GM23338 (cell line): ENCODE measurements around the gene RASA3. TPM values are rescaled to one million over a fixed set of nuclear protein-coding genes. Genes with fewer than 3 reads are reported as not detected.

Experiments used
- CREB1 ChIP-seq: fragments of 250-450 bp; sonication (Bioruptor Pico); IDR thresholded peaks from 2 replicates; pipeline ENCODE4 v1.5.0; 2020; ENCODE audit warnings: low read depth, mild to moderate bottlenecking, moderate library complexity
- EZH2 ChIP-seq: fragments of 200-600 bp; sonication (generic); IDR thresholded peaks from one replicate; pipeline ENCODE4 v1.8.0; 2017; ENCODE audit warnings: antibody characterized with exemption, mild to moderate bottlenecking, low read depth; ENCODE audit not compliant: unreplicated experiment
- JUNB ChIP-seq: IDR thresholded peaks from one replicate; pipeline ENCODE4 v1.6.1; 2016; ENCODE audit warnings: antibody characterized with exemption; ENCODE audit not compliant: unreplicated experiment
- NANOG ChIP-seq: IDR thresholded peaks from 2 replicates; pipeline ENCODE4 v1.6.1; 2016; ENCODE audit warnings: antibody characterized with exemption, borderline replicate concordance
- STAT1 ChIP-seq: IDR thresholded peaks from one replicate; pipeline ENCODE4 v1.6.1; 2016; ENCODE audit warnings: antibody characterized with exemption; ENCODE audit not compliant: unreplicated experiment
- ZNF331 ChIP-seq: fragments of 250-450 bp; sonication (Bioruptor Pico); IDR thresholded peaks from 2 replicates; pipeline ENCODE4 v1.5.0; 2020; ENCODE audit warnings: low read depth, mild to moderate bottlenecking, moderate library complexity
- polyA plus RNA-seq: library from polyadenylated mRNA; unstranded; fragments of >200 nt; fragmentation: Nextera tagmentation; extraction: Ambion mirVana; gene quantifications from 2 replicates; pipeline ENCODE4 v1.2.1, GENCODE V29; 2016
- total RNA-seq: library from RNA; depleted of rRNA; stranded (reverse); fragments of >200 nt; shearing (Covaris generic); gene quantifications from 2 replicates; pipeline ENCODE4 v1.2.3, GENCODE V29; 2014
- TF ChIP-seq, protein P1 (sequence below): fragments of 250-450 bp; sonication (Bioruptor Pico); IDR thresholded peaks from 2 replicates; pipeline ENCODE4 v1.5.0; 2020; ENCODE audit warnings: mild to moderate bottlenecking, moderate library complexity
- TF ChIP-seq, protein P2 (sequence below): IDR thresholded peaks from one replicate; pipeline ENCODE4 v1.6.1; 2018; ENCODE audit warnings: antibody characterized with exemption; ENCODE audit not compliant: unreplicated experiment
- TF ChIP-seq, protein P3 (sequence below): IDR thresholded peaks from 2 replicates; pipeline ENCODE4 v1.6.1; 2016; ENCODE audit warnings: antibody characterized with exemption

Gene RASA3
- total and polyA plus RNA-seq, 2 experiments from 2014 or later: 11.2 to 20.7 TPM

DNA sequence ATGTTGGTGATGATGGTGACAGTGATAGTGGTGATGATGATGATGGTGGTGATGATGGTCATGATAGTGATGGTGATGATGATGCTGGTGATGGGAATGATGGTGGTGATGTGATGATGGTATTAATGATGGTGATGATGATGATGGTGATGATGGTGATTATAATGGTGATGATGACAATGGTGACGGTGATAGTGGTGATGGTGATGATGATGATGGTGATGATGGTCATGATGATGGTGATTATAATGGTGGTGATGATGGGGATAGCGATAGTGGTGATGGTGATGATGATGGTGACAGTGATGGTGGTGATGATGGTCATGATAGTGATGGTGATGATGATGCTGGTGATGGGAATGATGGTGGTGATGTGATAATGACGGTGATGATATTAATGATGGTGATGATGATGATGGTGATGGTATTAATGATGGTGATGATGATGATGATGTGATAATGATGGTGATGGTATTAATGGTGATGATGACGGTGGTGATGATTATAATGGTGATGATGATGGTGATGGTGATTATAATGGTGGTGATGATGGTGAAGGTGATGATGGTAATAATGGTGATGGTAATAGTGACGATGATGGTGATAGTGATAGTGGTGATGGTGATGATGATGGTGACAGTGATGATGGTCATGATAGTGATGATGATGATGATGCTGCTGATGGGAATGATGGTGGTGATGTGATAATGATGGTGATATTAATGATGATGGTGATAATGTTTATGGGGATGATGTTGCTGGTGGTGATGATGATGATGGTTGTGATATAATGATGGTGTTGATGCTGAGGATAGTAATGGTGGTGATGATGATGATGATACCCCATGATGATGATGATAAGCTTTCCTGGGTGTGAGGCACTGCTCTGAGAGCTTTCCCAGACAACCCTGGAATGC is 166.2 kb downstream of the RASA3 start (continued):
- TF ChIP-seq, protein P1, sequence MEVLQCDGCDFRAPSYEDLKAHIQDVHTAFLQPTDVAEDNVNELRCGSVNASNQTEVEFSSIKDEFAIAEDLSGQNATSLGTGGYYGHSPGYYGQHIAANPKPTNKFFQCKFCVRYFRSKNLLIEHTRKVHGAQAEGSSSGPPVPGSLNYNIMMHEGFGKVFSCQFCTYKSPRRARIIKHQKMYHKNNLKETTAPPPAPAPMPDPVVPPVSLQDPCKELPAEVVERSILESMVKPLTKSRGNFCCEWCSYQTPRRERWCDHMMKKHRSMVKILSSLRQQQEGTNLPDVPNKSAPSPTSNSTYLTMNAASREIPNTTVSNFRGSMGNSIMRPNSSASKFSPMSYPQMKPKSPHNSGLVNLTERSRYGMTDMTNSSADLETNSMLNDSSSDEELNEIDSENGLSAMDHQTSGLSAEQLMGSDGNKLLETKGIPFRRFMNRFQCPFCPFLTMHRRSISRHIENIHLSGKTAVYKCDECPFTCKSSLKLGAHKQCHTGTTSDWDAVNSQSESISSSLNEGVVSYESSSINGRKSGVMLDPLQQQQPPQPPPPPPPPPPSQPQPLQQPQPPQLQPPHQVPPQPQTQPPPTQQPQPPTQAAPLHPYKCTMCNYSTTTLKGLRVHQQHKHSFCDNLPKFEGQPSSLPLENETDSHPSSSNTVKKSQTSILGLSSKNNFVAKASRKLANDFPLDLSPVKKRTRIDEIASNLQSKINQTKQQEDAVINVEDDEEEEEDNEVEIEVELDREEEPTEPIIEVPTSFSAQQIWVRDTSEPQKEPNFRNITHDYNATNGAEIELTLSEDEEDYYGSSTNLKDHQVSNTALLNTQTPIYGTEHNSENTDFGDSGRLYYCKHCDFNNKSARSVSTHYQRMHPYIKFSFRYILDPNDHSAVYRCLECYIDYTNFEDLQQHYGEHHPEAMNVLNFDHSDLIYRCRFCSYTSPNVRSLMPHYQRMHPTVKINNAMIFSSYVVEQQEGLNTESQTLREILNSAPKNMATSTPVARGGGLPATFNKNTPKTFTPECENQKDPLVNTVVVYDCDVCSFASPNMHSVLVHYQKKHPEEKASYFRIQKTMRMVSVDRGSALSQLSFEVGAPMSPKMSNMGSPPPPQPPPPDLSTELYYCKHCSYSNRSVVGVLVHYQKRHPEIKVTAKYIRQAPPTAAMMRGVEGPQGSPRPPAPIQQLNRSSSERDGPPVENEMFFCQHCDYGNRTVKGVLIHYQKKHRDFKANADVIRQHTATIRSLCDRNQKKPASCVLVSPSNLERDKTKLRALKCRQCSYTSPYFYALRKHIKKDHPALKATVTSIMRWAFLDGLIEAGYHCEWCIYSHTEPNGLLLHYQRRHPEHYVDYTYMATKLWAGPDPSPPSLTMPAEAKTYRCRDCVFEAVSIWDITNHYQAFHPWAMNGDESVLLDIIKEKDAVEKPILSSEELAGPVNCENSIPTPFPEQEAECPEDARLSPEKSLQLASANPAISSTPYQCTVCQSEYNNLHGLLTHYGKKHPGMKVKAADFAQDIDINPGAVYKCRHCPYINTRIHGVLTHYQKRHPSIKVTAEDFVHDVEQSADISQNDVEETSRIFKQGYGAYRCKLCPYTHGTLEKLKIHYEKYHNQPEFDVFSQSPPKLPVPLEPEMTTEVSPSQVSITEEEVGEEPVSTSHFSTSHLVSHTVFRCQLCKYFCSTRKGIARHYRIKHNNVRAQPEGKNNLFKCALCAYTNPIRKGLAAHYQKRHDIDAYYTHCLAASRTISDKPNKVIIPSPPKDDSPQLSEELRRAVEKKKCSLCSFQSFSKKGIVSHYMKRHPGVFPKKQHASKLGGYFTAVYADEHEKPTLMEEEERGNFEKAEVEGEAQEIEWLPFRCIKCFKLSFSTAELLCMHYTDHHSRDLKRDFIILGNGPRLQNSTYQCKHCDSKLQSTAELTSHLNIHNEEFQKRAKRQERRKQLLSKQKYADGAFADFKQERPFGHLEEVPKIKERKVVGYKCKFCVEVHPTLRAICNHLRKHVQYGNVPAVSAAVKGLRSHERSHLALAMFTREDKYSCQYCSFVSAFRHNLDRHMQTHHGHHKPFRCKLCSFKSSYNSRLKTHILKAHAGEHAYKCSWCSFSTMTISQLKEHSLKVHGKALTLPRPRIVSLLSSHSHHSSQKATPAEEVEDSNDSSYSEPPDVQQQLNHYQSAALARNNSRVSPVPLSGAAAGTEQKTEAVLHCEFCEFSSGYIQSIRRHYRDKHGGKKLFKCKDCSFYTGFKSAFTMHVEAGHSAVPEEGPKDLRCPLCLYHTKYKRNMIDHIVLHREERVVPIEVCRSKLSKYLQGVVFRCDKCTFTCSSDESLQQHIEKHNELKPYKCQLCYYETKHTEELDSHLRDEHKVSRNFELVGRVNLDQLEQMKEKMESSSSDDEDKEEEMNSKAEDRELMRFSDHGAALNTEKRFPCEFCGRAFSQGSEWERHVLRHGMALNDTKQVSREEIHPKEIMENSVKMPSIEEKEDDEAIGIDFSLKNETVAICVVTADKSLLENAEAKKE (CRISPR knock-in tag): no peak
- TF ChIP-seq CREB1 (CRISPR knock-in tag) (no peak), EZH2 (no peak), NANOG (no peak), JUNB (no peak), STAT1 (no peak), ZNF331 (CRISPR knock-in tag) (no peak)
- TF ChIP-seq, protein P2, sequence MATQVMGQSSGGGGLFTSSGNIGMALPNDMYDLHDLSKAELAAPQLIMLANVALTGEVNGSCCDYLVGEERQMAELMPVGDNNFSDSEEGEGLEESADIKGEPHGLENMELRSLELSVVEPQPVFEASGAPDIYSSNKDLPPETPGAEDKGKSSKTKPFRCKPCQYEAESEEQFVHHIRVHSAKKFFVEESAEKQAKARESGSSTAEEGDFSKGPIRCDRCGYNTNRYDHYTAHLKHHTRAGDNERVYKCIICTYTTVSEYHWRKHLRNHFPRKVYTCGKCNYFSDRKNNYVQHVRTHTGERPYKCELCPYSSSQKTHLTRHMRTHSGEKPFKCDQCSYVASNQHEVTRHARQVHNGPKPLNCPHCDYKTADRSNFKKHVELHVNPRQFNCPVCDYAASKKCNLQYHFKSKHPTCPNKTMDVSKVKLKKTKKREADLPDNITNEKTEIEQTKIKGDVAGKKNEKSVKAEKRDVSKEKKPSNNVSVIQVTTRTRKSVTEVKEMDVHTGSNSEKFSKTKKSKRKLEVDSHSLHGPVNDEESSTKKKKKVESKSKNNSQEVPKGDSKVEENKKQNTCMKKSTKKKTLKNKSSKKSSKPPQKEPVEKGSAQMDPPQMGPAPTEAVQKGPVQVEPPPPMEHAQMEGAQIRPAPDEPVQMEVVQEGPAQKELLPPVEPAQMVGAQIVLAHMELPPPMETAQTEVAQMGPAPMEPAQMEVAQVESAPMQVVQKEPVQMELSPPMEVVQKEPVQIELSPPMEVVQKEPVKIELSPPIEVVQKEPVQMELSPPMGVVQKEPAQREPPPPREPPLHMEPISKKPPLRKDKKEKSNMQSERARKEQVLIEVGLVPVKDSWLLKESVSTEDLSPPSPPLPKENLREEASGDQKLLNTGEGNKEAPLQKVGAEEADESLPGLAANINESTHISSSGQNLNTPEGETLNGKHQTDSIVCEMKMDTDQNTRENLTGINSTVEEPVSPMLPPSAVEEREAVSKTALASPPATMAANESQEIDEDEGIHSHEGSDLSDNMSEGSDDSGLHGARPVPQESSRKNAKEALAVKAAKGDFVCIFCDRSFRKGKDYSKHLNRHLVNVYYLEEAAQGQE: no peak
- TF ChIP-seq, protein P3, sequence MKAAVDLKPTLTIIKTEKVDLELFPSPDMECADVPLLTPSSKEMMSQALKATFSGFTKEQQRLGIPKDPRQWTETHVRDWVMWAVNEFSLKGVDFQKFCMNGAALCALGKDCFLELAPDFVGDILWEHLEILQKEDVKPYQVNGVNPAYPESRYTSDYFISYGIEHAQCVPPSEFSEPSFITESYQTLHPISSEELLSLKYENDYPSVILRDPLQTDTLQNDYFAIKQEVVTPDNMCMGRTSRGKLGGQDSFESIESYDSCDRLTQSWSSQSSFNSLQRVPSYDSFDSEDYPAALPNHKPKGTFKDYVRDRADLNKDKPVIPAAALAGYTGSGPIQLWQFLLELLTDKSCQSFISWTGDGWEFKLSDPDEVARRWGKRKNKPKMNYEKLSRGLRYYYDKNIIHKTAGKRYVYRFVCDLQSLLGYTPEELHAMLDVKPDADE: no peak
